Measurements from ENCODE around the gene INSYN2B. TPM values are rescaled to one million over a fixed set of nuclear protein-coding genes. Genes with fewer than 3 reads are reported as not detected.

INSYN2B gene
- total RNA-seq, 1 experiment from 2014 or later, result 10.8 TPM

GRCh38 chr5:169832304-169832703, 148.0 kb downstream of the INSYN2B start:
- H3K4me3 ChIP-seq (ENCODE audit: low read depth, low read length, poor library complexity, severe bottlenecking), result no peak overlapping the region
- TF ChIP-seq EZH2 (IDR thresholded peaks at IDR 0.05; ENCODE audit: borderline replicate concordance, low read depth, low read length, poor library complexity, severe bottlenecking) (no peak), CTCF (conservative IDR thresholded peaks at IDR 0.05; ENCODE audit: low read depth, low read length) (no peak)
- intact Hi-C loops (cut with micrococcal nuclease; ENCODE audit: unreplicated experiment), result no loop called here
- no peaks in the 10 kb centered on the region for H3K36me3 ChIP-seq (ENCODE audit: insufficient read depth, low read length, poor library complexity, severe bottlenecking)
- no peaks in the 10 kb centered on the region for H3K9me3 ChIP-seq (ENCODE audit: low read depth, low read length, poor library complexity, severe bottlenecking)
- no peaks in the 10 kb centered on the region for H3K4me1 ChIP-seq (ENCODE audit: insufficient read depth, low read length, poor library complexity, severe bottlenecking)
- no peaks in the 10 kb centered on the region for H3K27me3 ChIP-seq (replicated peaks; ENCODE audit: insufficient read depth, low read depth, low read length, poor library complexity)
- CTCF ChIA-PET, result no interaction called here
- no TSS peak for BruUV-seq (replicated peaks)
- no peak for DNase-seq (ENCODE audit: low spot score)
- POLR2A ChIA-PET (ENCODE audit: low non-redundant PET), result no interaction called here
- H3K27ac ChIP-seq (ENCODE audit: low read depth, low read length, poor library complexity, severe bottlenecking), result no peak overlapping the region

- BruUV-seq (replicated peaks), result no TSS peak
- intact Hi-C loops (cut with micrococcal nuclease; ENCODE audit: unreplicated experiment), result no loop called here
- no peaks in the 10 kb centered on the region for H3K9me3 ChIP-seq (ENCODE audit: low read depth, low read length, poor library complexity, severe bottlenecking)
- no peaks in the 10 kb centered on the region for H3K27me3 ChIP-seq (replicated peaks; ENCODE audit: insufficient read depth, low read depth, low read length, poor library complexity)
- no peaks in the 10 kb centered on the region for H3K4me1 ChIP-seq (ENCODE audit: insufficient read depth, low read length, poor library complexity, severe bottlenecking)
- CTCF ChIA-PET, result no interaction called here
- H3K4me3 ChIP-seq (ENCODE audit: low read depth, low read length, poor library complexity, severe bottlenecking), result no peak overlapping the region
- DNase-seq (ENCODE audit: low spot score), result no peak
- H3K27ac ChIP-seq (ENCODE audit: low read depth, low read length, poor library complexity, severe bottlenecking), result no peak overlapping the region
- no peaks in the 10 kb centered on the region for H3K36me3 ChIP-seq (ENCODE audit: insufficient read depth, low read length, poor library complexity, severe bottlenecking)
- POLR2A ChIA-PET (ENCODE audit: low non-redundant PET), result no interaction called here
- TF ChIP-seq EZH2 (IDR thresholded peaks at IDR 0.05; ENCODE audit: borderline replicate concordance, low read depth, low read length, poor library complexity, severe bottlenecking) (no peak), CTCF (conservative IDR thresholded peaks at IDR 0.05; ENCODE audit: low read depth, low read length) (no peak)
These were observed 149.0 kb downstream of the INSYN2B start for GRCh38 chr5:169831331-169831730.

- intact Hi-C loops (cut with micrococcal nuclease; ENCODE audit: unreplicated experiment), result no loop called here
- peak; percentile 14 for DNase-seq (ENCODE audit: low spot score)
- Histone ChIP-seq H3K9me3 (ENCODE audit: low read depth, low read length, poor library complexity, severe bottlenecking) (no peaks in the 10 kb centered on the region), H3K27me3 (replicated peaks; ENCODE audit: insufficient read depth, low read depth, low read length, poor library complexity) (no peaks in the 10 kb centered on the region), H3K36me3 (ENCODE audit: insufficient read depth, low read length, poor library complexity, severe bottlenecking) (no peaks in the 10 kb centered on the region), H3K27ac (ENCODE audit: low read depth, low read length, poor library complexity, severe bottlenecking) (no peak overlapping the region), H3K4me3 (ENCODE audit: low read depth, low read length, poor library complexity, severe bottlenecking) (no peak overlapping the region), H3K4me1 (ENCODE audit: insufficient read depth, low read length, poor library complexity, severe bottlenecking) (no peaks in the 10 kb centered on the region)
- BruUV-seq (replicated peaks), result no TSS peak
- POLR2A ChIA-PET (ENCODE audit: low non-redundant PET), result no interaction called here
- CTCF ChIA-PET, result no interaction called here
- TF ChIP-seq CTCF (conservative IDR thresholded peaks at IDR 0.05; ENCODE audit: low read depth, low read length) (no peak), EZH2 (IDR thresholded peaks at IDR 0.05; ENCODE audit: borderline replicate concordance, low read depth, low read length, poor library complexity, severe bottlenecking) (no peak)
These were observed 151.9 kb downstream of the INSYN2B start for GRCh38 chr5:169828385-169828784.

Measured in A673 (cell line).